HG03196 (cell line): ENCODE results near the gene PTER.

ENCODE experiments used
- ATAC-seq: cut with Tn5 transposase; IDR thresholded peaks from one replicate; pipeline ENCODE4 v1.9.1; 2021; ENCODE audit not compliant: unreplicated experiment

PTER gene

GRCh38 chr10:16529853-16530252 lies 93.0 kb downstream of the PTER start:
- no peak for ATAC-seq

GRCh38 chr10:16536155-16536554 lies 99.3 kb downstream of the PTER start:
- ATAC-seq = no peak

GRCh38 chr10:16544099-16544498 lies 107.3 kb downstream of the PTER start:
- no peak for ATAC-seq

- no peak for ATAC-seq
Observed at GRCh38 chr10:16544591-16544990, 107.8 kb downstream of the PTER start.

- ATAC-seq = no peak
Observed at GRCh38 chr10:16545116-16545736, 108.4 kb downstream of the PTER start.

GRCh38 chr10:16547973-16548372 lies 111.2 kb downstream of the PTER start:
- no peak for ATAC-seq

- ATAC-seq = no peak
Observed at GRCh38 chr10:16559236-16559773, 122.5 kb downstream of the PTER start.

GRCh38 chr10:16562891-16563290 lies 126.1 kb downstream of the PTER start:
- ATAC-seq = no peak
